ENCODE results near the gene POU3F3.

POU3F3 gene

GRCh38 chr2:104854498-104855220 lies 744 bp downstream of the POU3F3 start:
- Histone ChIP-seq H3K4me3 (ENCODE audit: insufficient read depth, low read depth, low read length, poor library complexity, severe bottlenecking) (peak overlapping the region; percentile 4), H3K27me3 (replicated peaks; ENCODE audit: control insufficient read depth, insufficient read depth, low read length, poor library complexity, severe bottlenecking) (peaks cover 50% of the 10 kb centered on the region)

GRCh38 chr2:104855221-104856085 lies 1.5 kb downstream of the POU3F3 start:
- no peaks in the 10 kb centered on the region for H3K36me3 ChIP-seq (ENCODE audit: control insufficient read depth, insufficient read depth, low read length)
- H3K4me3 ChIP-seq (ENCODE audit: insufficient read depth, low read depth, low read length, poor library complexity, severe bottlenecking) = no peak overlapping the region
- H3K27ac ChIP-seq (ENCODE audit: insufficient read depth, low read length, poor library complexity, severe bottlenecking) = no peak overlapping the region
- H3K27me3 ChIP-seq (replicated peaks; ENCODE audit: control insufficient read depth, insufficient read depth, low read length, poor library complexity, severe bottlenecking) = peaks cover 47% of the 10 kb centered on the region
- no peak for DNase-seq
- peaks cover 24% of the 10 kb centered on the region for H3K4me1 ChIP-seq (ENCODE audit: control insufficient read depth, insufficient read depth, low read length, poor library complexity, severe bottlenecking)
- no peaks in the 10 kb centered on the region for H3K9me3 ChIP-seq (ENCODE audit: control insufficient read depth, low read length)

More at GRCh38 chr2:104854498-104855220, 744 bp downstream of the POU3F3 start:
- no peaks in the 10 kb centered on the region for H3K9me3 ChIP-seq (ENCODE audit: control insufficient read depth, low read length)
- H3K4me1 ChIP-seq (ENCODE audit: control insufficient read depth, insufficient read depth, low read length, poor library complexity, severe bottlenecking) = peaks cover 24% of the 10 kb centered on the region
- no peak overlapping the region for H3K27ac ChIP-seq (ENCODE audit: insufficient read depth, low read length, poor library complexity, severe bottlenecking)
- DNase-seq = no peak
- H3K36me3 ChIP-seq (ENCODE audit: control insufficient read depth, insufficient read depth, low read length) = no peaks in the 10 kb centered on the region

GRCh38 chr2:104856086-104856972 lies 2.4 kb downstream of the POU3F3 start:
- H3K27ac ChIP-seq (ENCODE audit: insufficient read depth, low read length, poor library complexity, severe bottlenecking) = no peak overlapping the region
- peaks cover 46% of the 10 kb centered on the region for H3K27me3 ChIP-seq (replicated peaks; ENCODE audit: control insufficient read depth, insufficient read depth, low read length, poor library complexity, severe bottlenecking)
- H3K9me3 ChIP-seq (ENCODE audit: control insufficient read depth, low read length) = no peaks in the 10 kb centered on the region
- peaks cover 24% of the 10 kb centered on the region for H3K4me1 ChIP-seq (ENCODE audit: control insufficient read depth, insufficient read depth, low read length, poor library complexity, severe bottlenecking)
- H3K4me3 ChIP-seq (ENCODE audit: insufficient read depth, low read depth, low read length, poor library complexity, severe bottlenecking) = peak overlapping the region; percentile 25
- no peak for DNase-seq
- no peaks in the 10 kb centered on the region for H3K36me3 ChIP-seq (ENCODE audit: control insufficient read depth, insufficient read depth, low read length)

GRCh38 chr2:104856973-104857261 lies 3.0 kb downstream of the POU3F3 start:
- Histone ChIP-seq H3K36me3 (ENCODE audit: control insufficient read depth, insufficient read depth, low read length) (no peaks in the 10 kb centered on the region), H3K4me3 (ENCODE audit: insufficient read depth, low read depth, low read length, poor library complexity, severe bottlenecking) (peak overlapping the region; percentile 39), H3K27me3 (replicated peaks; ENCODE audit: control insufficient read depth, insufficient read depth, low read length, poor library complexity, severe bottlenecking) (peaks cover 48% of the 10 kb centered on the region), H3K4me1 (ENCODE audit: control insufficient read depth, insufficient read depth, low read length, poor library complexity, severe bottlenecking) (peaks cover 24% of the 10 kb centered on the region), H3K9me3 (ENCODE audit: control insufficient read depth, low read length) (no peaks in the 10 kb centered on the region), H3K27ac (ENCODE audit: insufficient read depth, low read length, poor library complexity, severe bottlenecking) (no peak overlapping the region)
- DNase-seq = no peak

- peaks cover 48% of the 10 kb centered on the region for H3K27me3 ChIP-seq (replicated peaks; ENCODE audit: control insufficient read depth, insufficient read depth, low read length, poor library complexity, severe bottlenecking)
- peaks cover 21% of the 10 kb centered on the region for H3K4me1 ChIP-seq (ENCODE audit: control insufficient read depth, insufficient read depth, low read length, poor library complexity, severe bottlenecking)
- peak overlapping the region; percentile 39 for H3K4me3 ChIP-seq (ENCODE audit: insufficient read depth, low read depth, low read length, poor library complexity, severe bottlenecking)
- no peaks in the 10 kb centered on the region for H3K9me3 ChIP-seq (ENCODE audit: control insufficient read depth, low read length)
- no peak overlapping the region for H3K27ac ChIP-seq (ENCODE audit: insufficient read depth, low read length, poor library complexity, severe bottlenecking)
- DNase-seq = no peak
- no peaks in the 10 kb centered on the region for H3K36me3 ChIP-seq (ENCODE audit: control insufficient read depth, insufficient read depth, low read length)
Observed at GRCh38 chr2:104857262-104858005, 3.5 kb downstream of the POU3F3 start.

GRCh38 chr2:104858006-104858978 lies 4.4 kb downstream of the POU3F3 start:
- Histone ChIP-seq H3K27ac (ENCODE audit: insufficient read depth, low read length, poor library complexity, severe bottlenecking) (no peak overlapping the region), H3K27me3 (replicated peaks; ENCODE audit: control insufficient read depth, insufficient read depth, low read length, poor library complexity, severe bottlenecking) (peaks cover 54% of the 10 kb centered on the region), H3K4me1 (ENCODE audit: control insufficient read depth, insufficient read depth, low read length, poor library complexity, severe bottlenecking) (peaks cover 15% of the 10 kb centered on the region), H3K4me3 (ENCODE audit: insufficient read depth, low read depth, low read length, poor library complexity, severe bottlenecking) (no peak overlapping the region), H3K9me3 (ENCODE audit: control insufficient read depth, low read length) (no peaks in the 10 kb centered on the region), H3K36me3 (ENCODE audit: control insufficient read depth, insufficient read depth, low read length) (no peaks in the 10 kb centered on the region)
- DNase-seq = no peak

- peaks cover 58% of the 10 kb centered on the region for H3K27me3 ChIP-seq (replicated peaks; ENCODE audit: control insufficient read depth, insufficient read depth, low read length, poor library complexity, severe bottlenecking)
- H3K36me3 ChIP-seq (ENCODE audit: control insufficient read depth, insufficient read depth, low read length) = no peaks in the 10 kb centered on the region
- no peak overlapping the region for H3K27ac ChIP-seq (ENCODE audit: insufficient read depth, low read length, poor library complexity, severe bottlenecking)
- no peak for DNase-seq
- no peak overlapping the region for H3K4me3 ChIP-seq (ENCODE audit: insufficient read depth, low read depth, low read length, poor library complexity, severe bottlenecking)
- peaks cover 12% of the 10 kb centered on the region for H3K4me1 ChIP-seq (ENCODE audit: control insufficient read depth, insufficient read depth, low read length, poor library complexity, severe bottlenecking)
- H3K9me3 ChIP-seq (ENCODE audit: control insufficient read depth, low read length) = no peaks in the 10 kb centered on the region
Observed at GRCh38 chr2:104859291-104859765, 5.4 kb downstream of the POU3F3 start.

GRCh38 chr2:104859766-104860450 lies 6.0 kb downstream of the POU3F3 start:
- no peaks in the 10 kb centered on the region for H3K9me3 ChIP-seq (ENCODE audit: control insufficient read depth, low read length)
- no peak for DNase-seq
- H3K4me3 ChIP-seq (ENCODE audit: insufficient read depth, low read depth, low read length, poor library complexity, severe bottlenecking) = no peak overlapping the region
- no peak overlapping the region for H3K27ac ChIP-seq (ENCODE audit: insufficient read depth, low read length, poor library complexity, severe bottlenecking)
- H3K27me3 ChIP-seq (replicated peaks; ENCODE audit: control insufficient read depth, insufficient read depth, low read length, poor library complexity, severe bottlenecking) = peaks cover 53% of the 10 kb centered on the region
- no peaks in the 10 kb centered on the region for H3K36me3 ChIP-seq (ENCODE audit: control insufficient read depth, insufficient read depth, low read length)
- H3K4me1 ChIP-seq (ENCODE audit: control insufficient read depth, insufficient read depth, low read length, poor library complexity, severe bottlenecking) = peaks cover 7% of the 10 kb centered on the region
